GOT3 (cell line): ENCODE data around the gene RAB10.
"Not testable (repeated sequence)": the region's sequence is repeated elsewhere in the genome, so short reads cannot be mapped to it uniquely, and the experiment has no call there.

ENCODE experiments used
- DNase-seq: peaks from one replicate; lab custom pipeline; 2025; ENCODE audit warnings: mixed read lengths; lab: John Stamatoyannopoulos, UW

Gene RAB10

GRCh38 chr2:26016012-26016705 is 17.7 kb upstream of the RAB10 start:
- DNase-seq: no peak

DNA sequence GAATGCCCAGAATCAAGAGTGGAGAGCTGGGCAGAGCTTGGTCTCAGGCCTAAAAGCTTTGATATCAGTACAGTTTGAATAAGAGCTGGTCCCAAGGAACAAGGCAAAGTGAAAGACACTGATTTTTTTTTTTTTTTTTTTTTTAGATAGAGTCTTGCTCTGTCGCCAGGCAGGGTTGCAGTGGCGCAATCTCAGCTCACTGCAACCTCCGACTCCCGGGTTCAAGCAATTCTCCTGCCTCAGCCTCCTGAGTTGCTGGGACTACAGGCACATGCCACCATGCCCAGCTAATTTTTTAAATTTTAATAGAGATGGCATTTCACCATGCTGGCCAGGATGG is 17.2 kb upstream of the RAB10 start:
- not testable (repeated sequence) for DNase-seq

DNA sequence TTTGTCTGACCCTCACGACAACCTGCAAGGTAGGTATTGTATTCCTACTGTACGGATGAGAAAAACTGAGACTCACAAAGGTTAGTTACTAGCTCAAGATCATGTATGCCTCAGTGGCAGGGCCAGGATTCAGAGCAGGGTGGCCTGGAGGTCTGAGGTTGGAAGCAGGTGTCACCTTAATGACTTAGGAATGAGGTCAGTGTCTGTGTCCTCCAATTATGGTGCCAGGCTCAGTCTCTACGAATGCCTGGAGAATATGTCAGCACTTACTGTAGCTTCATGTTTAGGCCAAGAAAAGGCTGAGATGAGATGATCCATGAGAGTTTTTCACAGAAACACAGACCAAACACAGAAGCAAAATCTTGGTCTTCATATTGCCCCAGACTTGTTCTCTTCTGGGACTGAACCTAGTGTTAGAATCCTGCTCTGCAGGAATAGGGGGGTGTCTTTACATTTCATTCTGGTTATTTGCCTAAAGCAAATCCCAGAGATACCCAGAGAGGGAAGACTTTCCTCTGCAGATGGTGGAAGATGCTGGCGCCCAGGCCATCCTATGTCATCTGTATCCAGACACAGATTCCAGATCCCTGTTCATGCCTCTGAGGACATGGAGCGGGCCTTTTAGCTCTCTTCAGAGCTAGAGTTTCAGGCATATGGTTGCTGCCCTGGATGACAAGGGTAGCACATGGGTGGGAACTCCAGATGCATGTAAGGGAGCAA is 16.3 kb upstream of the RAB10 start:
- no peak for DNase-seq

GRCh38 chr2:26018184-26019055 is 15.5 kb upstream of the RAB10 start:
- peak; percentile 46 for DNase-seq

- no peak for DNase-seq
Measured at GRCh38 chr2:26020231-26020640, 13.6 kb upstream of the RAB10 start.

GRCh38 chr2:26024260-26024659 is 9.6 kb upstream of the RAB10 start:
- no peak for DNase-seq

DNA sequence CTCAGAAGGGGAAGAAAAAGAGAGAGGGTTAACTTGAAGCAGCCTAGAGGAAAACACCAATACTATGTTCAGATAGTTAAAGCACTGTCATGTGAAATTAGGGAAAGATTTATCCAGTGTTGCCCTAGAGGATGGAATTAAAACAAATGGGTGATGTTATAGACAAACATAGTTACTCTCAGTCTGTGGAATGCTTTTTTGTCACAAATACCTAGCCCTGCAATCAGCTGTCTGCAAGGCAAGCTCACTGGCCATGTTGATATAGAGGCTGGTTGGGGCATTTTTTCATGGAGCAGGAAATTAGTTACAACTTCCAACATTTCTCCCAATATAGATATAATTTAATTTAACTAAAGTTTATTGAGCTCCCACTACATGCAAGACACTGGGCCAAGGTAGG is 8.4 kb upstream of the RAB10 start:
- DNase-seq: no peak

DNA sequence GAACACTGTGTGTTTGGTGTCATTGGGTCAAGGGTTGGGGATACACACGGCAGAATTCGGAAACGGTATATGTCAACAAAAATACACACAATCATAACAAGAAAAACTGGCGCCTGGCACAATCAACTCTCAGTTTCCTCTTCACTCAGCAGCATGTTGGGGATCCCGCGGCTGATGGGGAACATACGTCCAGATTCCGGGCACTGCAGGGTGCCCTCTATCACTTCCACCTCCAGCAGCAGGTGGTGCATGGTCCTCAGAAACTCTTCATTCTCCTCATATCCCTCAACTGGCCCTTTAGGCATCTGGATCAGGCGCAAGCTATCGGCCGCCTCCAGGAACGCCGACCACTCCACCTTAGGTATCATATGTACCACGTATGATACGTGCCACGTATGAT is 5.8 kb upstream of the RAB10 start:
- DNase-seq: not testable (repeated sequence)

DNA sequence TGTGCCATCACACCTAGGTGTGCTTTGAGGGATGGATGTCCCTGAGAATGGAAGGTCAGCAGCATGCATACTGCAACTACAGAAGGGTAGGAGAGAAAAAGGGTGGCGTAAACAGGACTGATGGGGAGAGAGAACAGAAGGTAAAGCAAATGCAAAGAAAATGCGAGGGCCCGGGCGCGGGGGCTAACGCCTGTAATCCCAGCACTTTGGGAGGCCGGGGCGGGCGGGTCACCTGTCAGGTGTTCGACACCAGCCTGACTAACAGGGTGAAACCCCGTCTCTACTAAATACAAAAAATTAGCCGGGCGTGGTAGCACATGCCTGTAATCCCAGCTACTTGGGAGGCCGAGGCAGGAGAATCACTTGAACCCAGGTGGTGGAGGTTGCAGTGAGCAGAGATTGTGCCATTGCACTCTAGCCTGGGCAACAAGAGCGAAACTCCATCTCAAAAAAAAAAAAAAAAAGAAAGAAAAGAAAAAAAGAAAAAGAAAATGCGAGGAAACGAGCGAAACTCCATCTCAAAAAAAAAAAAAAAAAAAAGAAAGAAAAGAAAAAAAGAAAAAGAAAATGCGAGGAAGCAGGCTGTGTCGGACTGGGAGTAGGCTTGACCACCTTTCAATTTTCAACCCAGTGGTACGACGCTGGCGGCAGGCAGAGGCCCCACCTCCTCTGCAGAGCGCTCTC is 1.2 kb upstream of the RAB10 start:
- not testable (repeated sequence) for DNase-seq

DNA sequence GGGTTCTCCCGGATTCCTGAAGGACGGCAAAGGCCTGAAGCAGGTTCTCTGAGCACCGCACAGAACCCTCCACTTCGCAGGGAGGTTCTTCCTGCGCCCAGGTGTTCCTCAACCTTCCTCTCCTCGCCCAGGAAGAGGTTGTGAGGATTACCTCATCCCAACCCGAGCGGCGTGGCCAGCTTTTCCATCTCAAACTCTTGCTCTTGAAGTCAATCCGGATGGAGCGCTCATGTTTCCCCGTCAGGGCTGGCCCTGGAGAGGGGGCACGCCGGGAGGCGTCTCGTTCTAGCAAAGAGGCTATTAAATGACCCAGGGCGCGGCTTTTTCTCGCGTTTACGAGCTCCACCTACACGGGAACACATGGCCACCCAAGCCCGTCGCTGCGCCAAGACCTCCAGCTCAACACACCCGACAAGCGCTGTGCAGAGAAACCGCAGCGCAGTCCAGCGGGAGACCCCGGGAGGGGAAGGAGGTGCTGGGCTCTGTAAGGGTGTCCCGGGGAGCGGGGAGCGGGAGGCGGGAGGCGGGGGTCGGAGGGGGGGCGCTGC is 540 bp upstream of the RAB10 start:
- peak; percentile 74 for DNase-seq

- DNase-seq: no peak
Measured at GRCh38 chr2:26034637-26034992, 731 bp downstream of the RAB10 start.

- no peak for DNase-seq
Measured at GRCh38 chr2:26035090-26035743, 1.3 kb downstream of the RAB10 start.

- no peak for DNase-seq
Measured at GRCh38 chr2:26039603-26040323, 5.9 kb downstream of the RAB10 start.

- DNase-seq: no peak
Measured at GRCh38 chr2:26043109-26043508, 9.2 kb downstream of the RAB10 start.

DNA sequence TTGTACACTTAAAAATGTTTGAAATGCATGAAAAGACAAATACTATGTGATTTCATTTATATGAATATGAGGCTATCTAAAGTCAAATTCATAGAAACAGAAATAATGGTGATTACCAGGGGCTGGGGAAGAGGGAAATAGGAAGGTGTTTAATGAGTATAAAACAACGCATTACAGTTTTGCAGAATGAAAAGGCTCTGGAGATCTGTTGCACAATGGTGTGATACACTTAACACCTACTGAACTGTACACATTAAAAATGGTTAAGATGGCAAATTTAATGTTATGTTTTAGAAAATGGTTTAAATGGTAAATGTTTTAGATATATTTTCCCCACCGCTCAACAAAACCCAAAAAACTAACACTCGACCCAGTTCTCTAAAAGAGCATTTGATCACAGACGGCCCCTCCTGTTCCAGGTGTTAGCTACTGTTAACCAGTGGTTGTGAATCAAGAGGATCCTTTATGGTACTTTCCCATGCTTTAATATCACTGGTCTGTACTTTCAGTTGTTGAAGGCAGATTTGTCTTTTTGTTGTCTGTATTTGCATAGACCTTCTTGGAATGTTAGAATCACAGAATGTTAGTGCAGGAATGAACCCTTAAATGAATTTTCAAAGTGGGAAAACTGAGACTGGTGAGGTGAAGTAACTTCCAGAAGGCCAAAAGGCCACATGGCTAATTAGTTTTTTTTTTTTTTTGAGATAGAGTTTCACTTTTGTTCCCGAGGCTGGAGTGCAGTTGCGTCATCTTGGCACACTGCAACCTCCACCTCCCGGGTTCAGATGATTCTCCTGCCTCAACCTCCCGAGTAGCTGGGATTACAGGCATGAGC is 10.2 kb downstream of the RAB10 start:
- no peak for DNase-seq

DNA sequence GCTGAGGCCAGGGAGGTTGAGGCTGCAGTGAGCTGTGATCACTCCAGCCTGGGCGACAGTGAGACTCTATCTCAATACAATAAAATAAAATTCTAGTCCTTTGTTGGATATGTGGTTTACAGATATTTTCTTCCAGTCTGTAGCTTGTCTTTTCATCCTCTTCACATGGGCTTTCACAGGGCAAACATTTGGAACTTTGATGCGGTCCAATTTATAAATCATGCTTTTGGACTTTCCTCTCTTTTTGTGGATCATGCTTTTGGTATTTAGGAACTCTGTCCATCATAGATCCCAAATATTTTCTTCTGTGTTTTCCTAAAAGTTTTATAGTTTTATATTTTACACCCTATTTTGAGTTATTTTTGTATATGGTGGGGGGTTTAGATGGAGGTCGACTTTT is 14.9 kb downstream of the RAB10 start:
- DNase-seq: no peak

DNA sequence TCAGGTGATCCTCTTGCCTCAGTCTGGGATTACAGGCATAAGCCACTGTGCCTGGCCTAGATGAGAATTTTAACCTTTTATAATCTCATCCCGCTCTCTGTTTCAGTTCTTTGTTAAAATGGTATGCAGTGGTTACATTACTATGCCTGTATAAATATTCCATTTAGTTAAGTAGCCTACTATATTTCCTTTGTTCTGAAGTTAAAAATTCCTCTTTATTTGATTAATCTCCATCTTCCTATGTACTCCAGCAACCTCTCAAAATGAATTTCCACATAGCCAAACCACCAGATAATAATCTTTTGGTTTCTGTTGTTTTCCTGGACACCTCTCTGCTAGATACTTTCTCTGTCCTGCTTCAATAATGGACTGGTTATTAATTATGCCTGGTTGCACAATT is 15.8 kb downstream of the RAB10 start:
- no peak for DNase-seq

DNA sequence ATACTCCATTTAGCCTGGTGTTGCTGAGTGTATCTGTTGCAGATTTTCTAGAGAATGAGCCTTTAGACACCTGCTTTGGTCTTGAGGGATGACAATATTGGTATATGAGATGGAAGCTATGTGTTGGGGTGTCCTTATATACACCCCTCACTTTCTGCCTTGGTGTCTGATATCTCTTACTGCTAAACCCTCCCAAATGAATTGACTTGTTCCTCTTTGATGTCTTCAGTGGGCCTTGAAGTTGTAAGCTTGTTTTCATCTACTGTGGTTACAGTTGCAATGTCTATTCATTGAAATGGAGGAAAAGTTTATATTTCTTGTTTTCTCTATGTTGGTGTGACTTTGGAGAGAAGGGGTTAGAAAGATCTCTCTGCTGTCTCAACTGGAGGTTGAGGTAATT is 18.9 kb downstream of the RAB10 start:
- DNase-seq: no peak

DNA sequence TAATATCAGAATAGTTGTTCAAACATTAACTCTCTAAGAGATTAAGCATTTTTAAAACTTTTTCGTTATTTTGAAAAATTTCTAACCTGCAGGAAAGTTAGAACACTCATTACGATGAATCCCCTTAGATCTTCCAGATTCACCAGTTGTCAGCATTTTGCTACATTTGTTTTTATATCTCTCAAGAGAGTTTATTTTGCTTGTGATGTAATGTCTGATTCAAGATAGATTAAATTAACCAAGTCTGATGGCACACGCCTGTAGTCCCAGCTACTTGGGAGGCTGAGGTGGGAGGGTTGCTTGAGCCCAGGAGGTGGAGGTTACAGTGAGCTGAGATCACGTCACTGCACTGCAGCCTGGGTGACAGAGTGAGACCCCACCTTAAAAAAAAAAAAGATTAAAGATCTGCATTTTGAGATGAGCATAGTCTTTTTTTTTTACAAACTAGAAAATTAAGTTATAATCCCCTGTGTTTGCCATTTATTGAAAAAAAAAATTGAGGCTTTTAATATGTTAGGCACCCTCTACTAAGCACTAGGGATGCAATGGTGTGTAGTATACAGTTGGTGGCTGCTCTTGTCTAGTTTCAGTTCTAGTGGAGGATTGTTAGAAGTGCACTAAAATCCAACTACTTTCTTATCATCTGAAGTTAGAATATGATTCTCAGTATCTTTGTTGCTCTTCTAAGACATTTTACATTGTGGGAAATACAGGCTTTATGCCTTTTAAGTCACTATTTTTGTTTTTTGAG is 20.9 kb downstream of the RAB10 start:
- DNase-seq: no peak
